Spleen (tissue), 7 donors: ENCODE data around the gene HNRNPA2B1.

Source experiments
- POLR2A ChIP-seq, 3 donors: fragments of 450-650 bp; IDR thresholded peaks; one replicate each; pipeline ENCODE4 v1.5.1; 2017; ENCODE audit warnings: antibody characterized with exemption in 3 of 3, mild to moderate bottlenecking in 1 of 3
- TF ChIP-seq, protein P1 (sequence below), 11 experiments: fragments of 200-600 bp in 7 of 11; fragments of 450-650 bp in 4 of 11; sonication (generic) in 4 of 11; IDR thresholded peaks in 8 of 11; conservative IDR thresholded peaks in 3 of 11; 1 replicate in 7 of 11; 2 replicates in 4 of 11; pipeline versions ENCODE4 v1.4.0 to v1.8.0; 2016 to 2021; ENCODE audit warnings: antibody characterized with exemption in 11 of 11, inconsistent platforms in 4 of 11, mild to moderate bottlenecking in 1 of 11
- donor health status: DM: no; HTN: no; CAD: no; lungs with moderate emphysema.
- donor health status: DM: no; HTN: no; CAD: no.
- donor health status: DM: no; HTN: no; CAD: no.

DNA sequence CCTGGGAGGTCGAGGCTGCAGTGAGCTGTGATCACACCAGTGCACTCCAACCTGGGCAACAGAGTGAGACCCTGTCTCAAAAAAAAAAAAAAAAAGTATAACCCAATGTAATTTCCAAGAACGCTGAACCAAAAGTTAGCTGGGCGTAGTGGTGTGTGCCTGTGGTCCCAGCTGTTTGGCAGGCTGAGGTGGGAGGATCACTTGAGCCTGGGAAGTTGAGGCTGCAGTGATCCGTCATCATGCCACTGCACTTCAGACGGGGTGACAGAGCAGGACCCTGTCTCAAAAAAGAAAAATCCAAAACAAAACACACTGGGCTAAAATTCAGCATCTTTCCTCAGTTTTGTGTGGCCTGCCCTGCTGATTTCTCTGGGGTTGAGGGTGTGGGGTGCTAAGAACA lies 21.1 kb downstream of the HNRNPA2B1 start:
- no peak for TF ChIP-seq POLR2A (IDR thresholded peaks at IDR 0.05)
- TF ChIP-seq, protein P1, sequence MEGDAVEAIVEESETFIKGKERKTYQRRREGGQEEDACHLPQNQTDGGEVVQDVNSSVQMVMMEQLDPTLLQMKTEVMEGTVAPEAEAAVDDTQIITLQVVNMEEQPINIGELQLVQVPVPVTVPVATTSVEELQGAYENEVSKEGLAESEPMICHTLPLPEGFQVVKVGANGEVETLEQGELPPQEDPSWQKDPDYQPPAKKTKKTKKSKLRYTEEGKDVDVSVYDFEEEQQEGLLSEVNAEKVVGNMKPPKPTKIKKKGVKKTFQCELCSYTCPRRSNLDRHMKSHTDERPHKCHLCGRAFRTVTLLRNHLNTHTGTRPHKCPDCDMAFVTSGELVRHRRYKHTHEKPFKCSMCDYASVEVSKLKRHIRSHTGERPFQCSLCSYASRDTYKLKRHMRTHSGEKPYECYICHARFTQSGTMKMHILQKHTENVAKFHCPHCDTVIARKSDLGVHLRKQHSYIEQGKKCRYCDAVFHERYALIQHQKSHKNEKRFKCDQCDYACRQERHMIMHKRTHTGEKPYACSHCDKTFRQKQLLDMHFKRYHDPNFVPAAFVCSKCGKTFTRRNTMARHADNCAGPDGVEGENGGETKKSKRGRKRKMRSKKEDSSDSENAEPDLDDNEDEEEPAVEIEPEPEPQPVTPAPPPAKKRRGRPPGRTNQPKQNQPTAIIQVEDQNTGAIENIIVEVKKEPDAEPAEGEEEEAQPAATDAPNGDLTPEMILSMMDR (IDR thresholded peaks at IDR 0.05 in 8 of 11, conservative IDR thresholded peaks at IDR 0.05 in 3 of 11), result no peak
